Body of pancreas (tissue), 4 donors: ENCODE data around the gene TMPRSS11B. TPM values are rescaled to one million over a fixed set of nuclear protein-coding genes. Genes with fewer than 3 reads are reported as not detected.

ENCODE experiments used
- ATAC-seq: fragments of 150-250 bp; one replicate; pipeline ENCODE4 v1.9.1; 2016
- DNase-seq, 4 donors: peaks; one replicate each; pipeline ENCODE4 v3.0.0-alpha.2; 2019
- H3K27ac ChIP-seq, 4 donors: fragments of 200-600 bp; sonication (generic); 1 replicate in 3 of 4; 2 replicates in 1 of 4; pipeline versions ENCODE4 v1.5.1 to v1.6.1; 2016 to 2019; ENCODE audit warnings: mild to moderate bottlenecking in 1 of 4, mixed read lengths in 1 of 4, moderate library complexity in 1 of 4
- H3K27me3 ChIP-seq, 2 donors: fragments of 200-600 bp; sonication (generic); one replicate each; pipeline ENCODE4 v1.6.0; 2016; ENCODE audit warnings: mild to moderate bottlenecking in 1 of 2
- H3K36me3 ChIP-seq, 2 donors: fragments of 200-600 bp; sonication (generic); replicated peaks in 1 of 2; 2 replicates each; pipeline ENCODE4 v1.5.1; 2016; ENCODE audit warnings: low read depth in 2 of 2; ENCODE audit not compliant: insufficient read depth in 1 of 2
- H3K4me1 ChIP-seq: fragments of 200-600 bp; sonication (generic); one replicate; pipeline ENCODE4 v1.6.0; 2016
- H3K4me3 ChIP-seq, 2 donors: fragments of 200-600 bp; sonication (generic); 1 replicate in 1 of 2; 2 replicates in 1 of 2; pipeline ENCODE4 v1.5.1; 2016 to 2019
- H3K9me3 ChIP-seq, 3 donors: fragments of 200-600 bp; sonication (generic); 1 replicate in 2 of 3; 2 replicates in 1 of 3; pipeline ENCODE4 v1.5.1; 2016
- POLR2A ChIP-seq, 3 donors: fragments of 450-650 bp; IDR thresholded peaks; one replicate each; pipeline ENCODE4 v1.6.1; 2016; ENCODE audit warnings: antibody characterized with exemption in 3 of 3, mild to moderate bottlenecking in 2 of 3
- WGBS, 2 donors: methylation state at CpG; one replicate each; pipeline ENCODE4 v1.1.5; 2017; 5-methylcytosine and 5-hydroxymethylcytosine counted together
- intact Hi-C: fragments of 100-400 bp; cut with DNase I; formaldehyde crosslinking; loops from one replicate; pipeline ENCODE4 v1.15.1; 2023
- total RNA-seq, 2 donors: library from RNA; depleted of rRNA; stranded (reverse); fragments of >200 nt; gene quantifications; one replicate each; pipeline ENCODE4 v1.1.0, GENCODE V29; 2016
- TF ChIP-seq, protein P1 (sequence below), 7 experiments: fragments of 450-650 bp in 4 of 7; fragments of 200-600 bp in 3 of 7; sonication (generic) in 3 of 7; IDR thresholded peaks; one replicate each; pipeline ENCODE4 v1.5.1; 2016 to 2019; ENCODE audit warnings: antibody characterized with exemption in 7 of 7

TMPRSS11B gene
- not detected for total RNA-seq

DNA sequence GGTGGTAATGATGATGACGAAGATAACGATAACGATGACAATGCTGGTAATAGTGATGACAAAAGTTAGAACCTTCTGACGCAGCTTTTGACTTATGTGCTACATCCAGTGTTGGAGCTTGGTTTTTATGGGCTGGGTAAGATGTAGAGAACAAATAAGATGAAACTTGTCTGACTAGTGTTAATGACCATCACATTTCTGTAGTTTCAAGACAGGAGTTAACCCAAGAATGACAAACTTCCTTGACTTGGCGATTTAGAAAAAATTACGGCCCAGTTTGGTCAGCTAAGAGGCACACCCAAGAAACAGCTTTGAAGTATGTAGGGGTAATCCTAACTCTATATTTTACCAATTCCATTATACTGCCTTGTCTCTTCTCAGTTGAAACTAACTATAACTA lies at the start of gene TMPRSS11B:
TMPRSS11B (minus strand) TSS at position 101 of the 400 bp plus-strand sequence. CDS start 136 bp downstream, outside the sequence.
- no peaks in the 10 kb centered on the region for H3K27me3 ChIP-seq
- 86 to 90% methylated on average over 6 of the region's 6 CpGs for WGBS, 2 donors

GRCh38 chr4:68291256-68291655 lies 45.8 kb upstream of the TMPRSS11B start:
- no peak for ATAC-seq
- TF ChIP-seq POLR2A (IDR thresholded peaks at IDR 0.05): no peak
- TF ChIP-seq, protein P1, sequence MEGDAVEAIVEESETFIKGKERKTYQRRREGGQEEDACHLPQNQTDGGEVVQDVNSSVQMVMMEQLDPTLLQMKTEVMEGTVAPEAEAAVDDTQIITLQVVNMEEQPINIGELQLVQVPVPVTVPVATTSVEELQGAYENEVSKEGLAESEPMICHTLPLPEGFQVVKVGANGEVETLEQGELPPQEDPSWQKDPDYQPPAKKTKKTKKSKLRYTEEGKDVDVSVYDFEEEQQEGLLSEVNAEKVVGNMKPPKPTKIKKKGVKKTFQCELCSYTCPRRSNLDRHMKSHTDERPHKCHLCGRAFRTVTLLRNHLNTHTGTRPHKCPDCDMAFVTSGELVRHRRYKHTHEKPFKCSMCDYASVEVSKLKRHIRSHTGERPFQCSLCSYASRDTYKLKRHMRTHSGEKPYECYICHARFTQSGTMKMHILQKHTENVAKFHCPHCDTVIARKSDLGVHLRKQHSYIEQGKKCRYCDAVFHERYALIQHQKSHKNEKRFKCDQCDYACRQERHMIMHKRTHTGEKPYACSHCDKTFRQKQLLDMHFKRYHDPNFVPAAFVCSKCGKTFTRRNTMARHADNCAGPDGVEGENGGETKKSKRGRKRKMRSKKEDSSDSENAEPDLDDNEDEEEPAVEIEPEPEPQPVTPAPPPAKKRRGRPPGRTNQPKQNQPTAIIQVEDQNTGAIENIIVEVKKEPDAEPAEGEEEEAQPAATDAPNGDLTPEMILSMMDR (IDR thresholded peaks at IDR 0.05): no peak
- Histone ChIP-seq H3K27me3 (no peaks in the 10 kb centered on the region), H3K36me3 (no peaks in the 10 kb centered on the region), H3K4me1 (peaks cover 6% of the 10 kb centered on the region), H3K9me3 (no peaks in the 10 kb centered on the region), H3K27ac (no peak overlapping the region), H3K4me3 (no peak overlapping the region)
- intact Hi-C loops: no loop called here
- DNase-seq: no peak
- 79 to 93% methylated on average over 1 of the region's 1 CpG for WGBS, 2 donors

More for the DNA sequence above, at the start of gene TMPRSS11B:
- intact Hi-C loops: no loop called here
- TF ChIP-seq POLR2A (IDR thresholded peaks at IDR 0.05): no peak
- TF ChIP-seq, protein P1 (IDR thresholded peaks at IDR 0.05): no peak
- no peak for DNase-seq
- ATAC-seq: no peak
- H3K27ac ChIP-seq: no peak within 1 kb of the TSS
- H3K36me3 ChIP-seq: no peaks in the 10 kb centered on the region
- H3K4me1 ChIP-seq: no peaks in the 10 kb centered on the region
- no peaks in the 10 kb centered on the region for H3K9me3 ChIP-seq
- no peak within 1 kb of the TSS for H3K4me3 ChIP-seq

DNA sequence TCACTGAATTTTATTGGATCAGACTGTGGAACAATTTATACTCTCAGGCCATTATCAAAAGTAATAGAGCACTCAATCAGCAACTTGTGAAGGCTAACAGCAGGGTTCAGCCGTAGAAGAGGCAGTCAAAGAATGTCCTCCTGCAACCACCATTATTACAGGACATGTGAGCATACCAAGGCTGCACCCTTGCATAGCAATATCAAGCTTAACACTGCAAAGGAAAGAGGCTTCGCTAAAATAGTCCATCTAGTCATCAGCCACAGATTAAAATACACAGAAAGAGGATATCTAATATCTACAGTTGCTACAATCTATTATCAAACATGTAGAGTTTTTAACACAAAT lies 42.9 kb upstream of the TMPRSS11B start:
- H3K36me3 ChIP-seq: no peaks in the 10 kb centered on the region
- intact Hi-C loops: no loop called here
- no peak for DNase-seq
- WGBS, 2 donors: 53 to 58% methylated on average over 2 of the region's 2 CpGs
- TF ChIP-seq, protein P1 (IDR thresholded peaks at IDR 0.05): no peak
- no peak for TF ChIP-seq POLR2A (IDR thresholded peaks at IDR 0.05)
- peak overlapping the region in 2 of 4 donors; percentile 0 to 26 for H3K27ac ChIP-seq
- H3K4me1 ChIP-seq: peaks cover 6% of the 10 kb centered on the region
- no peaks in the 10 kb centered on the region for H3K27me3 ChIP-seq
- no peak overlapping the region for H3K4me3 ChIP-seq
- H3K9me3 ChIP-seq: no peaks in the 10 kb centered on the region
- peak; percentile 42 for ATAC-seq

DNA sequence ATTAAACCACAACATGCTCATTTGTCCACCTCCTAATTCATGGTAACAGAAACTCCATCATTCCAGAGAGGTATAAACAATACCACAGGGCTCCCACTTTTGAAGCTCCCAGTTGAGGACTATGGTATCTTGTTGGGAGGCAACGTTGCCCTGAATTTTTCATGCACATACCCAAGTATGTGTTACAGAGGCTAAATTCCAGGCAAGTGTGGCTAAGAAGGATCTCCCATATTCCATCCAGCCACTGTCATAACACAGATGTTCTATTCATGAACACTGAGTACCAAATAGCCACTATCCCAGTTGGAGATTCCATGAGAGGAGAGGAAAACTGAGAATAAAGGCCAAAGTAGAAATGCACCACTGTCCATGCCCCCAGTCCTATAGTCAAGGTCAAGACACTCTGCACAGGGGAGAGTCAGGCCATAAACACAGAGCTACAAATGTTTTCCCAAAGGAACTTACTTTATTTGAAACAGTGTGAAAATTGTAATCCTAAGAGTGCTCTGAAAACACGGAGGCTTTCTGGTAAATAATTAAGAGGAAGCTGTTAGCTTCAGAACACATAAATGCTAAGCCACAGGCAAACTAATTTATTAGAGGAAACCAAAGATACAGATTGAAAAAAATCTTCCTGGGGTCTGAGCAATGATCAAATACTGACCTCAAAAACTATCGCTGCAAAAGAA lies 42.4 kb upstream of the TMPRSS11B start:
- intact Hi-C loops: no loop called here
- TF ChIP-seq POLR2A (IDR thresholded peaks at IDR 0.05): no peak
- TF ChIP-seq, protein P1 (IDR thresholded peaks at IDR 0.05): no peak
- Histone ChIP-seq H3K4me1 (peaks cover 6% of the 10 kb centered on the region), H3K36me3 (no peaks in the 10 kb centered on the region), H3K27me3 (no peaks in the 10 kb centered on the region), H3K27ac (peak overlapping the region in 2 of 4 donors; percentile 0 to 26), H3K4me3 (no peak overlapping the region), H3K9me3 (no peaks in the 10 kb centered on the region)
- DNase-seq: no peak
- 35 to 47% methylated on average over 3 of the region's 3 CpGs for WGBS, 2 donors
- no peak for ATAC-seq

DNA sequence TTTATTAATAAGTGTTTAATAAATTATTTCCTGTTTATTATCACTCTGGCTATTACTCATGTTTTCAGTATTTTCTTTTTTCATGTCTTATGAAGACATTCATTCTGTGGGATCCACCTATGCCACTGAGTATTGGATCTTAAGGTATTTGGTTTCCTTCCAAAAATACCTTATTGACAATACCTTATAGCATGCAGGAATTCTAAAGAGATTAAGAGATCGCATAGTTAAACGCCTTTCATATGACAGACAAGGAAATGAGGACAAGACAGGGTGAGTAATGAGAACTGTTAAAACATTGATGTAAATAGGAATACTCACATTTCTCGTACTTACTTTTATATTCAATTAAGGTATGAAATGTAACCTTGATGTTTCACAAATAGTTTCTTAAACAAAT lies 38.2 kb upstream of the TMPRSS11B start:
- no peak overlapping the region for H3K27ac ChIP-seq

More for the DNA sequence above, 38.2 kb upstream of the TMPRSS11B start:
- no peaks in the 10 kb centered on the region for H3K36me3 ChIP-seq
- DNase-seq (no peak), ATAC-seq (no peak)
- no peak for TF ChIP-seq POLR2A (IDR thresholded peaks at IDR 0.05)
- TF ChIP-seq, protein P1 (IDR thresholded peaks at IDR 0.05): no peak
- H3K4me1 ChIP-seq: peaks cover 6% of the 10 kb centered on the region
- no peaks in the 10 kb centered on the region for H3K27me3 ChIP-seq
- 76 to 83% methylated on average over 3 of the region's 3 CpGs for WGBS, 2 donors
- H3K9me3 ChIP-seq: no peaks in the 10 kb centered on the region
- no peak overlapping the region for H3K4me3 ChIP-seq
- intact Hi-C loops: no loop called here
